Tibial nerve (tissue), 4 donors: ENCODE measurements around the gene PTH. TPM values are rescaled to one million over a fixed set of nuclear protein-coding genes. Genes with fewer than 3 reads are reported as not detected.

ENCODE experiments used
- DNase-seq, 2 donors: peaks; one replicate each; pipeline ENCODE4 v3.0.0-alpha.2; 2019; ENCODE audit warnings: low spot score in 2 of 2
- H3K27ac ChIP-seq, 4 donors: fragments of 200-600 bp; sonication (generic) in 3 of 4; one replicate each; pipeline ENCODE4 v1.5.1; 2017 to 2019; ENCODE audit warnings: mild to moderate bottlenecking in 1 of 4
- H3K27me3 ChIP-seq, 2 donors: fragments of 200-600 bp; sonication (generic) in 1 of 2; one replicate each; pipeline versions ENCODE4 v1.5.1 to v1.6.0; 2017 to 2019
- H3K36me3 ChIP-seq, 3 donors: fragments of 200-600 bp; sonication (generic); one replicate each; pipeline ENCODE4 v1.5.1; 2018 to 2019
- H3K4me1 ChIP-seq, 4 donors: fragments of 200-600 bp; sonication (generic) in 3 of 4; one replicate each; pipeline ENCODE4 v1.5.1; 2017 to 2019
- H3K4me3 ChIP-seq, 4 donors: fragments of 200-600 bp; sonication (generic) in 3 of 4; one replicate each; pipeline ENCODE4 v1.5.1; 2017 to 2019; ENCODE audit warnings: mild to moderate bottlenecking in 1 of 4, moderate library complexity in 1 of 4
- H3K9me3 ChIP-seq, 4 donors: fragments of 200-600 bp; sonication (generic) in 3 of 4; one replicate each; pipeline ENCODE4 v1.5.1; 2017 to 2019
- CTCF ChIP-seq, 5 experiments: fragments of 200-600 bp in 3 of 5; fragments of 450-650 bp in 2 of 5; sonication (generic) in 3 of 5; IDR thresholded peaks; one replicate each; pipeline ENCODE4 v1.5.1; 2016 to 2019; ENCODE audit warnings: antibody characterized with exemption in 5 of 5, mild to moderate bottlenecking in 3 of 5, moderate library complexity in 2 of 5
- EP300 ChIP-seq, 2 donors: sonication (generic); formaldehyde crosslinking; IDR thresholded peaks; one replicate each; pipeline ENCODE4 v1.6.1; 2017; ENCODE audit warnings: antibody characterized with exemption in 2 of 2, mild to moderate bottlenecking in 1 of 2
- POLR2A ChIP-seq, 2 donors: fragments of 450-650 bp; IDR thresholded peaks; one replicate each; pipeline ENCODE4 v1.6.1; 2017; ENCODE audit warnings: antibody characterized with exemption in 2 of 2, mild to moderate bottlenecking in 2 of 2, moderate library complexity in 2 of 2
- WGBS, 2 donors: methylation state at CpG; one replicate each; pipeline ENCODE4 v1.1.5; 2018; 5-methylcytosine and 5-hydroxymethylcytosine counted together
- total RNA-seq, 4 donors: library from RNA; depleted of rRNA; stranded (reverse); fragments of >200 nt; gene quantifications; one replicate each; pipeline ENCODE4 v1.1.0, GENCODE V29; 2016

The PTH gene
- total RNA-seq, 4 donors from 2014 or later = not detected

GRCh38 chr11:13445588-13445987 lies 50.2 kb downstream of the PTH start:
- Histone ChIP-seq H3K9me3 (peaks cover 0 to 6% (median 0%) of the 10 kb centered on the region in 4 donors), H3K36me3 (no peaks in the 10 kb centered on the region), H3K27me3 (no peaks in the 10 kb centered on the region), H3K27ac (no peak overlapping the region), H3K4me1 (peaks cover 0 to 23% (median 0%) of the 10 kb centered on the region in 4 donors), H3K4me3 (no peak overlapping the region)
- no peak for DNase-seq
- no peak for TF ChIP-seq POLR2A (IDR thresholded peaks at IDR 0.05)
- no peak for TF ChIP-seq CTCF (IDR thresholded peaks at IDR 0.05)
- no peak for TF ChIP-seq EP300 (IDR thresholded peaks at IDR 0.05)
- WGBS, 2 donors = 94 to 98% methylated on average over 2 of the region's 2 CpGs

Other genes starting within 250 kb of the PTH start
- 10 to 100 TPM; 34.5 to 61.2 (median 58.0) TPM for gene BMAL1, start 218.2 kb downstream of the PTH start, total RNA-seq
- 10 to 100 TPM; 29.8 to 37.0 (median 33.7) TPM for gene BTBD10, start 32.8 kb downstream of the PTH start, total RNA-seq
- gene FAR1, start 172.7 kb upstream of the PTH start, total RNA-seq = 10 to 100 TPM; 54.6 to 64.0 (median 60.3) TPM